LNCaP clone FGC (cell line): ENCODE measurements around the gene TMEM238L.
A peak's percentile ranks its signal among the peaks of the same experiment; 100 is the strongest.

Experiments used
- DNase-seq: peaks from one replicate; pipeline ENCODE4 v3.0.0-alpha.2; 2011; ENCODE audit warnings: low read depth
- H3K4me3 ChIP-seq: 2 replicates; pipeline ENCODE4 v1.5.1; 2011; ENCODE audit warnings: mild to moderate bottlenecking, low read depth, low read length, control low read depth
- TF ChIP-seq, protein P1 (sequence below): IDR thresholded peaks from 2 replicates; pipeline ENCODE4 v1.5.1; 2012; ENCODE audit warnings: mild to moderate bottlenecking; ENCODE audit not compliant: control insufficient read depth, insufficient read depth; ENCODE audit errors: extremely low read depth

The TMEM238L gene

DNA sequence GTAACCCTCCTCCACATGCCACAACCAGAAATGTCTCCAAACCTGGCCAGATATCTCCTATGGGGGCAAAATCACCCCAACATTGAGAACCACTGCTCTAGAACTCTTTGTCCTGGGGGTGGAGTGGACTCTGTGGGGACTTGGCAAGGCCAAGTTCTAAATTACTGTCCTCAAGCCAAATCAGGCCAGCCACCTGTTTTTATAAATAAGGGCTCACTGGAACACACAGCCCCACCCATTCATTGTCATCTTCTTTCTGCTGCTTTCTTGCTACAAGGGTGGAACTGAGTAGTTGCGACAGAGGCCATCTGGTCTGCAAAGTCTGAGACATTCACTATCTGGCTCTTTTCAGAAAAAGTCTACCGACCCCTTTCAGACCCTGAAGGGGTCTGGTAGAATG, 47.3 kb downstream of the TMEM238L start:
- DNase-seq = no peak
- no peak overlapping the region for H3K4me3 ChIP-seq
- TF ChIP-seq, protein P1, sequence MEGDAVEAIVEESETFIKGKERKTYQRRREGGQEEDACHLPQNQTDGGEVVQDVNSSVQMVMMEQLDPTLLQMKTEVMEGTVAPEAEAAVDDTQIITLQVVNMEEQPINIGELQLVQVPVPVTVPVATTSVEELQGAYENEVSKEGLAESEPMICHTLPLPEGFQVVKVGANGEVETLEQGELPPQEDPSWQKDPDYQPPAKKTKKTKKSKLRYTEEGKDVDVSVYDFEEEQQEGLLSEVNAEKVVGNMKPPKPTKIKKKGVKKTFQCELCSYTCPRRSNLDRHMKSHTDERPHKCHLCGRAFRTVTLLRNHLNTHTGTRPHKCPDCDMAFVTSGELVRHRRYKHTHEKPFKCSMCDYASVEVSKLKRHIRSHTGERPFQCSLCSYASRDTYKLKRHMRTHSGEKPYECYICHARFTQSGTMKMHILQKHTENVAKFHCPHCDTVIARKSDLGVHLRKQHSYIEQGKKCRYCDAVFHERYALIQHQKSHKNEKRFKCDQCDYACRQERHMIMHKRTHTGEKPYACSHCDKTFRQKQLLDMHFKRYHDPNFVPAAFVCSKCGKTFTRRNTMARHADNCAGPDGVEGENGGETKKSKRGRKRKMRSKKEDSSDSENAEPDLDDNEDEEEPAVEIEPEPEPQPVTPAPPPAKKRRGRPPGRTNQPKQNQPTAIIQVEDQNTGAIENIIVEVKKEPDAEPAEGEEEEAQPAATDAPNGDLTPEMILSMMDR = no peak

DNA sequence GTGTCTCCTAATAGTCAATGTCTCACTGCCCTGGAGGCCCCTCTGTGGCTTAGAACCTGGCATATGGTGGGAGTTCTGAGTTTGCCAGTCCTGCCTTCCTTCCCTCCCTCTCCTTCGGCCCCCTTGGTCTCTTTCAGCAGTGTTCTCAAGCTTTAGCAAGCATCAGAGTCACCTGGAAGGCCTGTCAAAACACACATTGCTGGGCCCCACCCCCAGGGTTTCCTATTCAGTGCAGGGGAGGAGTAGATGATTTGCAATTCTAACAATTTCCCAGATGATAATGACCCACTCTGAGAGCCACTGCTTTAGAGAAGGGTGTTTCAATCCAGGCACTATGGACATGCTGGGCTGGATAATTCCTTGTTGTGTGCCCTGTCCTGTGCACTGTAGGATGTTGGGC, 47.7 kb downstream of the TMEM238L start:
- H3K4me3 ChIP-seq = no peak overlapping the region
- TF ChIP-seq, protein P1 = no peak
- DNase-seq = no peak

DNA sequence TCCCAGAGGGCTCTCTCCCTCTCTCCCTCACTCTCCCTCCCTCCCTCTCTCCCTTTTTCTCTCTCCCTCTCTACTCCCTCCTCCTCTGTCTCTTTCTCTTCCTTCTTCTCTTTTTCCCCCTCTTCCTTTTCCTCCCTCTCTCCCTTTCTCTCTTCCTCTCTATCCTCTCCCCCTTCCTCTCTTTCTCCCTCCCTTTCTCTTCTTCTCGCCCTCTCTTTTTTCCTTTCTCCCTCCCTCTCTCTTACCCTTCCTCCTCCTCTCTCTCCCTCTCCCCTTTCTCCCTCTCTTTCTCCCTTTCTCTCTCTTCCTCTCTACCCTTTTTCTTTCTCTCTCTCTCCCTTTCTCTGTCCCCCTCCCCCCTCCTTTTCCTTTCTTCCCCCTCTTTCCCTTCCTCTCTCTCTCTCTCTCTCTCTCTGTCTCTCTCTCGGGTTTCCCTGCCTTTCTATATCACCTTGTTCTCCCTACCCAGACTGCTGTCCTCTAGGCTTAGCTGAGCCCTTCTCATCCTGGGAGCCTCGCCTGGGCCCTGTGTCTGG, 48.2 kb downstream of the TMEM238L start:
- DNase-seq = no peak
- TF ChIP-seq, protein P1 = no peak
- H3K4me3 ChIP-seq = no peak overlapping the region

DNA sequence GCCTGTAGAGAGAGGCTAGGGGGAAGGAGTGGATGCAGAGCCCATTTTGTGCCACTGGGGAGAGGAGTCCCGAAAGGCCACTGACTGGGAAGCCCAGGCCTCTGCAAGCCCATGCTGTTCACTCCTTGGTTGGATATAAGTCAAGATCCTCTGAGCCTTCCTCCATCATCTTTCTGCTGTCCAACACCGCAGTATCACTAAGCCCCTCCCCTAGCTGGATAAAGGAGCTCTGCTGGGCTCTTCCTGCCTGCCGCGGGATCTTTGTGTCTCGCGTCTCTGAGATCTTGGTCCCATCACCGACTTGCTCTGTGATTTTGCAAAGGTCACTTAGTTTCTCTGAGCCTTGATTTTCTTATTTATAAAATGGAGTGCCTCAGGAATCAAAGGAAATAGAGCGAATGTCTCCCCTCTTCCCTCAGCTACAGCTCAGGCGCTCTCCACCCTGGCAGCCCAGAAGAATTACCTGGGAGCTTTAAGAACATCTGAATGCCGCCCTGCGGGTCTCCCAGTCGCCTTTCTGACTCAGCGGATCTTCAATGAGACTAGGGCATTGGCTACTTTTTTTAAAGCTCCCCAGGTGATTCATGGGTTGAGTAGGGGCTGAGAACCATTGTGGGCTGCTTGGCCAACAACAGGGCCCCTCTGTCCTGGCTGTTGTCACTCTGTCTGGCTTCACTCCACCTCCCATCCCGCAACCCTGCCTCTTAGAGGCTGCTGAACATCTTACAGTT, 48.9 kb downstream of the TMEM238L start:
- TF ChIP-seq, protein P1 = no peak
- DNase-seq = no peak
- H3K4me3 ChIP-seq = no peak overlapping the region

DNA sequence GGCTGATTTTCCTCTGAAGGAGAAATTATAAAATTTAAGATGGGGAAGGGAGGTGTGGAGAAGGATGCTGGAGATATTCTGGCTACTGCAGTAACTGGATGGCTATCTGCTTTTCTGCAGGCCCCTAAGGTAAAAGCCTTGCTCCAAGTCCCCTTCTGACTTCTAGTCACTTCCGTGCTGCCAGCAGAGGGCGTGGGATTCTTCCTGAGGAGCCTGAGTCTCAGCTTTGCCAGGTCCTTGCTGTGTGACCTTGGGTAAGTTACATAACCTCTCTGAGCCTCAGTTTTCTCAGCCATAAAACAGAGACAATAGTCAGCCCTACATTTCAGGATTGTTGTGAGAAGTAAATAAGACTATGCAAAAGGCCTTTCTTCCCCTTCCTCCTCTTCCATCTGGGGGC, 49.8 kb downstream of the TMEM238L start:
- DNase-seq = no peak
- H3K4me3 ChIP-seq = no peak overlapping the region
- TF ChIP-seq, protein P1 = peak; percentile 5; the same call in 1 of the 2 replicates

DNA sequence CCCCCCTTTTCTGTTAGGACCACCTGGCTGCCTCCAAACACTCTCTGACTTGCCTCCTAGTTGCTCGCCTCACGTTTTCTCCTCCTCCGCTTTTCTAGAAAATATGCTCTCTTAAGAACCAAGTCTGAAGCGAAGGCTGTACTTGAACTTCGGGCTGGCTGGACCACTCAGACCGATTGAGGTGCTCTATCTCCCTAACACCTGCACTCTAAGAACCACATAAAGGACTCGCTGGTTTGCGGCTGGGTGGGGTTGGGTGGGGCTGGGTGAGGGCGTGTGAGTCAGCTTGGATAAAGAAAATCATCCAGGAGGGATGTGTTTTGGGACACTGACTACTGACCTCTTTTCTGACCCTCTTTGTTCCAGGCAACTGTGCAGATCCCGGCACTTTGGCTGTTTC, 51.2 kb downstream of the TMEM238L start:
- TF ChIP-seq, protein P1 = no peak
- H3K4me3 ChIP-seq = no peak overlapping the region
- DNase-seq = no peak

DNA sequence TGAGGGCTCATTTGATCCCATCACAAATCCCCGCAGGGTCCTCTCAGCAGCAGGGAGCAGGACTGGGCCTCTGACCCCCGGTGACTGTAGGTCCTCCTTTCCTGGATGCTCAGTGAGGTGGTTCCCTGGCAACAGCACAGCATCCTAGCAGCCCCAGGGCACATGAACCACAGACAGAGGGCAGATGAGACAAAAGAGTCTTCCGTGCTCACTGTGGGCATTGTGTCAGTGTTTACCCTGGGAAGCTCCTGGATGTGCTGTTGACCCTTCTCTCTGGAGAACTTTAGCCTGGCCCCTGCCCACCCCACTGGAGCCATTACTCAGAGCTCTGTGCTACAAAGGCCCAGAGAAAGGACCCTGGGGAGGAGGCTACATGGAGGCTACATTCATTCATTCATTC, 52.3 kb downstream of the TMEM238L start:
- no peak overlapping the region for H3K4me3 ChIP-seq
- no peak for DNase-seq
- TF ChIP-seq, protein P1 = no peak
